Measurements from ENCODE around the gene CAPN15. TPM values are rescaled to one million over a fixed set of nuclear protein-coding genes. Genes with fewer than 3 reads are reported as not detected.

Gene CAPN15
- total RNA-seq, 1 experiment from 2014 or later, result 76.4 TPM

GRCh38 chr16:489606-490005 lies 37.9 kb upstream of the CAPN15 start:
- no peak overlapping the region for H2BK20ac ChIP-seq (ENCODE audit: low read depth, low read length, poor library complexity, severe bottlenecking)
- H3K56ac ChIP-seq (ENCODE audit: insufficient read length, low read depth, low read length), result no peak overlapping the region
- H2AFZ ChIP-seq (ENCODE audit: low read length), result no peak overlapping the region
- Mint-ChIP-seq H3K27ac (peak overlapping the region; percentile 70 to 91 (median 84); a peak in 4 of 7 replicates), H3K27me3 (ENCODE audit: low read depth) (no peaks in the 10 kb centered on the region), H3K9me3 (no peaks in the 10 kb centered on the region), H3K4me3 (peak overlapping the region in 1 of 2 experiments; percentile 3; a peak in 1 of 5 replicates), H3K36me3 (ENCODE audit: insufficient read depth in 1 of 3, low read depth in 3 of 3) (peaks cover 4 to 38% (median 25%) of the 10 kb centered on the region in 3 experiments; a peak in 6 of 7 replicates), H3K4me1 (peaks cover 9 to 17% of the 10 kb centered on the region in 2 experiments)
- no peak overlapping the region for H2AK5ac ChIP-seq (ENCODE audit: insufficient read length, low read length)
- H3K4me1 ChIP-seq (ENCODE audit: insufficient read depth, low read length), result no peaks in the 10 kb centered on the region
- no peak overlapping the region for H3K18ac ChIP-seq (ENCODE audit: insufficient read length, low read depth, low read length)
- no peaks in the 10 kb centered on the region for H3K27me3 ChIP-seq (ENCODE audit: insufficient read depth, low read length)
- no peaks in the 10 kb centered on the region for H3K79me2 ChIP-seq (ENCODE audit: insufficient read depth, low read length)
- no peaks in the 10 kb centered on the region for H3K79me1 ChIP-seq (ENCODE audit: insufficient read depth, low read depth, low read length, poor library complexity, severe bottlenecking)
- H2BK15ac ChIP-seq (ENCODE audit: low read depth, low read length), result no peak overlapping the region
- H2BK120ac ChIP-seq (ENCODE audit: low read depth, low read length, poor library complexity, severe bottlenecking), result no peak overlapping the region
- WGBS (ENCODE audit: extremely low coverage, insufficient read length, low lambda C conversion rate), result no CpG with 5 or more reads among the region's 16 CpGs
- H3K23me2 ChIP-seq (ENCODE audit: insufficient read length, low read depth, low read length, poor library complexity, severe bottlenecking), result no peaks in the 10 kb centered on the region
- no peaks in the 10 kb centered on the region for H3K9me3 ChIP-seq (ENCODE audit: control insufficient read depth, low read depth, low read length)
- DNase-seq, result no peak
- H3K9ac ChIP-seq (ENCODE audit: extremely low read depth, insufficient read length, low read length), result no peak overlapping the region
- H3K23ac ChIP-seq (ENCODE audit: insufficient read length, low read depth, low read length), result no peak overlapping the region
- H4K8ac ChIP-seq (replicated peaks; ENCODE audit: insufficient read length, low read depth, low read length), result no peak overlapping the region
- no peak overlapping the region for H4K91ac ChIP-seq (ENCODE audit: insufficient read length, low read depth, low read length)
- TF ChIP-seq CTCF (conservative IDR thresholded peaks at IDR 0.05), result no peak
- H3T11ph ChIP-seq (ENCODE audit: low read length), result no peak overlapping the region
- H3K4me2 ChIP-seq (ENCODE audit: insufficient read depth, insufficient read length, low read length), result no peak overlapping the region
- H4K5ac ChIP-seq (ENCODE audit: insufficient read length, low read depth, low read length), result no peak overlapping the region
- no peak overlapping the region for H2BK12ac ChIP-seq (ENCODE audit: insufficient read length, low read depth, low read length)
- no peak overlapping the region for H3K4ac ChIP-seq (ENCODE audit: low read depth, low read length)
- H3K27ac ChIP-seq (ENCODE audit: insufficient read length, low read depth, low read length), result no peak overlapping the region
- H4K20me1 ChIP-seq (ENCODE audit: control insufficient read depth, insufficient read depth, insufficient read length), result no peaks in the 10 kb centered on the region
- no peak overlapping the region for H2BK5ac ChIP-seq (ENCODE audit: insufficient read length, low read length)
- no peak overlapping the region for H3K14ac ChIP-seq (ENCODE audit: insufficient read depth, low read length)

Data from H9 (cell line).